SH-SY5Y (cell line): Measurements from ENCODE around the gene GJB1.

Experiments used
- GATA2 ChIP-seq: IDR thresholded peaks from 2 replicates; pipeline ENCODE4 v1.6.1; 2011; ENCODE audit warnings: mild to moderate bottlenecking, low read depth, low read length
- GATA3 ChIP-seq: IDR thresholded peaks from 2 replicates; pipeline ENCODE4 v1.6.1; 2011; ENCODE audit warnings: low read depth, mild to moderate bottlenecking, low read length, moderate library complexity

DNA sequence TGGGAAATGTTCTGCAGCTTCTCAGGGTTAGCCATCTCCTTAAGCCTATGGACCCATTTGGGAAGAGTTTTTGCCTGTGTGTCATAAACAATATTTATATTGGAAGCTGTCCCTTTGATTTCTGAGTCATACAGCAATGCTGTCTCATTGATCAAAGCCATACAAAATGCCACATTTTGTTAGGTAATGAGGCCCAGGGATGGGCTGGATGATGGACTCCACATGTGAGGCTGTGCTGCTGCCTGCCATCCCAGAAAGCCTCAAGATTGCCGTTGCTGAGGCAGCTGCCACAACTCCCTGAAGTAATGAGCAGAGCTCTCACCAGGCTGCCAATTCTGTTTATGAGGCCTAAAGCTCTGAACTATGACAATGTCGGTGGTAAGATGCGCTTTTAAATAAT is 12.2 kb upstream of the GJB1 start:
- TF ChIP-seq GATA2, result no peak
- no peak for TF ChIP-seq GATA3
